NCI-H774 (cell line): ENCODE results near the gene EPN2.
"Not testable (repeated sequence)": the region's sequence is repeated elsewhere in the genome, so short reads cannot be mapped to it uniquely, and the experiment has no call there.

ENCODE experiments used
- DNase-seq: peaks from one replicate; lab custom pipeline; 2025; lab: John Stamatoyannopoulos, UW

Gene EPN2

GRCh38 chr17:19237139-19237388 lies at the start of gene EPN2:
Gene EPN2 (plus strand): TSS chr17:19237366. CDS start chr17:19283120, 45,754 bp downstream.
- not testable (repeated sequence) for DNase-seq

- DNase-seq, result not testable (repeated sequence)
Measured at GRCh38 chr17:19187883-19188869, 49.0 kb upstream of the EPN2 start.

- DNase-seq, result not testable (repeated sequence)
Measured at GRCh38 chr17:19188870-19189708, 48.1 kb upstream of the EPN2 start.

GRCh38 chr17:19189781-19190405 lies 47.3 kb upstream of the EPN2 start:
- not testable (repeated sequence) for DNase-seq

GRCh38 chr17:19196382-19197204 lies 40.6 kb upstream of the EPN2 start:
- not testable (repeated sequence) for DNase-seq

- not testable (repeated sequence) for DNase-seq
Measured at GRCh38 chr17:19202448-19202847, 34.7 kb upstream of the EPN2 start.

- not testable (repeated sequence) for DNase-seq
Measured at GRCh38 chr17:19203429-19203828, 33.7 kb upstream of the EPN2 start.

GRCh38 chr17:19215074-19215860 lies 21.9 kb upstream of the EPN2 start:
- not testable (repeated sequence) for DNase-seq

GRCh38 chr17:19216148-19216926 lies 20.8 kb upstream of the EPN2 start:
- DNase-seq, result not testable (repeated sequence)

- DNase-seq, result not testable (repeated sequence)
Measured at GRCh38 chr17:19218914-19219313, 18.3 kb upstream of the EPN2 start.

- not testable (repeated sequence) for DNase-seq
Measured at GRCh38 chr17:19219384-19219783, 17.8 kb upstream of the EPN2 start.

- not testable (repeated sequence) for DNase-seq
Measured at GRCh38 chr17:19220195-19220594, 17.0 kb upstream of the EPN2 start.

- DNase-seq, result not testable (repeated sequence)
Measured at GRCh38 chr17:19226610-19227588, 10.3 kb upstream of the EPN2 start.

GRCh38 chr17:19234676-19235075 lies 2.5 kb upstream of the EPN2 start:
- DNase-seq, result not testable (repeated sequence)

GRCh38 chr17:19236351-19237138 lies 621 bp upstream of the EPN2 start:
- not testable (repeated sequence) for DNase-seq

GRCh38 chr17:19237389-19238166 lies 412 bp downstream of the EPN2 start:
- no peak for DNase-seq

GRCh38 chr17:19238167-19238505 lies 970 bp downstream of the EPN2 start:
- no peak for DNase-seq
